AG20443 (cell line): Measurements from ENCODE around the gene SPRN.
A peak's percentile ranks its signal among the peaks of the same experiment; 100 is the strongest.
"Not testable (repeated sequence)": the region's sequence is repeated elsewhere in the genome, so short reads cannot be mapped to it uniquely, and the experiment has no call there.

Source experiments
- DNase-seq: peaks from one replicate; pipeline ENCODE4 v3.0.0; 2012; ENCODE audit warnings: low spot score, mixed read lengths

SPRN gene

DNA sequence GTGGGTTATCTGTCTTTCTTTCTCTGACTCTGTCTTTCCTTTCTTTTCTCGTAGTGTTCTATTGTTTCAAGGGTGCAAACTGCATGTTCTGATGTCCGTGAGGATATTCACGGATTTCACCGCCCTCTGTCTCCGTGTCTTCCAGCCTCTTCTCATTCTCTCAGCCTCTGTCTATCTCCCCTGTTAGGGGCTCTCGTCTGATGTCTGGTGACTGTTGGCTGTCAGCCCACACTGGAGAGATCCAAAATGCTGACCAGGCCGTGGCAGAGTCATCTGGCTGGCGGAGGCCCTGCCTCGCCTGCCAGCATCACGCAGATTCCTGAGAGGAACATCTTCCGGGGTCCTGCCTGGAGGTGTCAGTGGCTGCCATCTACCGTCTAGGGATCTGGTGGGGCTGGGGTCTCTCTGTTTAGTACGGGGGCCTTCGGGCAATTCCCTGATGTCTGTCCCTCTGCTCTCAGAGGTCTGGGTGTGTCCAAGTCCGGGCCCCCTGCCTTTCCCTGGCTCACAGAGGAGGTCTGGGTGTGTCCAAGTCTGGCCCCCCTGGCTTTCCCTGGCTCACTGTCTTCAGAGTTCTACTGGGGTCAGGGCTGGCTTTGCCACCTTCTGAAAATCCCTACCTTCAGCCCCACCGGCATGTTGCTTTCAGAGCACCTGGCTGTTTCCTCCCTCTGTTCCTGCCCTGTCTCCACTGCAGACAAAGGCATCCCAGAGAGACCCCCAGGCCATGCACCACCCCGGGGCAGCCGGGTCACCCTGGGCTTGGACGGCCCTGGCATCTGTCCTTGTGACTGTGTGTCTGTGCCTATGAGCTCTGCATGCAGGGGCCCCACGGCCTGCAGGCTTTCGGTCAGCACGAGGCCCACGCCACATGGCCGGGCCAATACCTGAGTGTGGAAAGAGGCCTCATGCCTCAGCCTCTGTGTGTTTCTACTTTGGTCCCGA lies 15.4 kb upstream of the SPRN start:
- no peak for DNase-seq

DNA sequence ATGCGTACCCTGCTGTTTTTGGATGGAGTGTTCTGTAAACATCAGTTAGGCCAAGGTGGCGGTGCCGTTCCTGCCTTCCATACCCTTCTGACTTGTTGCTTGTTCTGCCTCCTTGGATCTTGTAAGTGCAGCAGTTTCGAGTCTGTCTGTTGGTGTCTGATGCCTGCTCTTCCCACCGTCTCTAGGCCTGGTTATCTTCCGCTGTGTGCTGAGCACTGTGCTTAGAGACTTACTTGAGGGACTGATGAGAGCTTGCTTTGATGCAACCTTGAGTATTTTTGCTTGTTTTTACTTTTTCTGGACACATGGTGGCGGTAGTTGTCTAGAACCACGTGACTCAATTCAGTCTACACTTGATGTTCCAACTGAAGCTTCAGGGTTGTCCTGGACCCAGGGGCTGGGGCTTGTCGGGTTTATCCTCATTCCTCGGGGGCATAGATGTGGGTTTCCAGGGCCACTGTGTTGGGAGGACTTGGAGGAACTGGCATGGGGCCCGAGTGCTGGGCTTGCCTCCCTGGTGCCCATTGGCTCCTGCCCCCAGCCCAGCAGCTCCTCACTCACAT lies 14.4 kb upstream of the SPRN start:
- DNase-seq: no peak

DNA sequence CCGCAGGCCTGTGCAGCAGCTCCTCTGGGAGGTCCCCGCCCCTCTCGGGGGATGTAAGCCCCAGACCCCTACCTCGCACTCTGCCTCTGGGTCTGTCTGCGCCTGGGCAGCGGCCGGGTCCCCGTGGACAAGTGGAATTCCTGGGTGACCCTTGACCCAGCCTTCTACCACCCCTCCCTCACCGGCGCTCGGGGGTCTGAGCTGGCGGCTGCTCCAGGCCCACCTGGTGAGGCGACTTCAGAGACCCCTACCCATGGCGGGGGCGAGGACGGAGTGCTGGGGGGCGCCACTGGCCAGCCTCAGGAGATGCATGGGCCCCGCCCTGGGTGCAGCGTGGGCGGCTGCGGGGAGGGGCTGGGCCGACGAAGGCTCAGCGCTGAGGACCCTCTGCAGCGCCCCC lies 8.4 kb upstream of the SPRN start:
- DNase-seq: not testable (repeated sequence)

DNA sequence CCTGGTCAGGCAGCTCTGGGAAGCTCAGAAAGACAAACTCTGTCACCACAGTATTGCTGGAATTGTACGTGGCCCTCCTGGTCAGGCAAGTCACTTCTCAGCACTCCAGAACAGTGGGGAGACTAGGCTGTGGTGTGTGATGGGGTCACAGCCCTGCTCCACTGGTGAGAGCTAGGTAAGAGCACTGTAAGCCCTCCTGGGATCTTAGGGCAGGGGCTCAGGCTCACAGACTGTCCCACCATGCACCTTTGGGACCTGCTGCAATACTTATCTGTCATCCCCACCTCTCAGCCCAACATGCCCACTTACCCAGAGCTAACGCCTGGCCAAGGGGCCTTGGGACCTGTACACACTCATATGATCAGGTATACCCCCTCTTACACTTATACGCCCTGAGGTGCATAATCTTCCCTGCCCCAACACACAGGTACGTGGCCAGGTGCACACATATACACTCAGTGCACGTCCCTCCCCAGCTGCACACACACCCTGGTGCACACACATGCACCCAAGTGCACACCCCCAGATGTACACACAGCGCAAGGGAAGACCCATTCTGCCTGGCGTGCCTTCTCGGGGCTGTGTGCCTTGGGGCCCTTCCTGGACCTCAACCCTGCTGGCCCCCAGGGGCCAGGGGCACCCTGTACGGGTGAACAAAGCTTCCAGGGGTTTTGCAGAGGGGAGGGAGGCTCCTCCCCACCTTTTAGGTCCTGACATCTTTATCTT lies 7.6 kb upstream of the SPRN start:
- DNase-seq: not testable (repeated sequence)

DNA sequence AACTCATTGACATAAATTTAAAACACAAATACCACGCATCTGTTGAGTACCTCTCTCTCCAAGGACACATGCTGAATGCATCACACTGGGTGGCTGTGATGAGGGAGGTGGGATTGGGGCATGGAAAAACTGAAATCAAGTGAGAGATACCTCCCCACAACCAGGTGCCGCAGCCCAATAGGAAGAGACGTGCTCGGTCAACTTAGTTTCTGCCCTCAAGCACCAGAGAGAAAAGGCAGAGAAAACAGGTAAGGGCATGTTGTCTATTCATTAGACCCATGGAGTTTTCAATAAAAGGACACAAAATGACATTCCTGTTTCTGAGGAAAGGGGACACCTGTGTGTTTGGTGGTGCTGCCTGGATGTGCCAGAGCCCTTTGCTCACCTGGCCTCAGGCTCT lies 5.1 kb upstream of the SPRN start:
- not testable (repeated sequence) for DNase-seq

DNA sequence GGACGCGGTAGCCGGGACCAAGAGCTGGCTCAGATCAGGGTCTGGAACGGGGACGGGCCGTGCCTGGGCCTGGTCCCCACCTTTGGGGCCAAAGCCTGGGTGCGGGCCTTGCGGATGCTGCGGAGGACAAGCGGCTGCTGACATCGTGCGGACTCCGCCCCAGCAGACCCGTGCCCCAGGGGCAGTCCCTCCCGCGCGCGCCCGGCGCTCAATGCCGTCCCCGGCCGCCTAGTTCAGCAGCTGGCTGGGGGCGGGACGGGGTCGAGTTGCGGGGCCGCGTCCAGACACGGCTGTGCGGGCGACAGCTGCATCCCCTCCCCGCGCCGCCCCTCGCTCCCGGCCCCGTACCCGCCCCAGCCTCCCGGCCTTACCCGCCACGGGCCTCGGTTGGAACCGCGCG lies 323 bp downstream of the SPRN start:
- DNase-seq: not testable (repeated sequence)

DNA sequence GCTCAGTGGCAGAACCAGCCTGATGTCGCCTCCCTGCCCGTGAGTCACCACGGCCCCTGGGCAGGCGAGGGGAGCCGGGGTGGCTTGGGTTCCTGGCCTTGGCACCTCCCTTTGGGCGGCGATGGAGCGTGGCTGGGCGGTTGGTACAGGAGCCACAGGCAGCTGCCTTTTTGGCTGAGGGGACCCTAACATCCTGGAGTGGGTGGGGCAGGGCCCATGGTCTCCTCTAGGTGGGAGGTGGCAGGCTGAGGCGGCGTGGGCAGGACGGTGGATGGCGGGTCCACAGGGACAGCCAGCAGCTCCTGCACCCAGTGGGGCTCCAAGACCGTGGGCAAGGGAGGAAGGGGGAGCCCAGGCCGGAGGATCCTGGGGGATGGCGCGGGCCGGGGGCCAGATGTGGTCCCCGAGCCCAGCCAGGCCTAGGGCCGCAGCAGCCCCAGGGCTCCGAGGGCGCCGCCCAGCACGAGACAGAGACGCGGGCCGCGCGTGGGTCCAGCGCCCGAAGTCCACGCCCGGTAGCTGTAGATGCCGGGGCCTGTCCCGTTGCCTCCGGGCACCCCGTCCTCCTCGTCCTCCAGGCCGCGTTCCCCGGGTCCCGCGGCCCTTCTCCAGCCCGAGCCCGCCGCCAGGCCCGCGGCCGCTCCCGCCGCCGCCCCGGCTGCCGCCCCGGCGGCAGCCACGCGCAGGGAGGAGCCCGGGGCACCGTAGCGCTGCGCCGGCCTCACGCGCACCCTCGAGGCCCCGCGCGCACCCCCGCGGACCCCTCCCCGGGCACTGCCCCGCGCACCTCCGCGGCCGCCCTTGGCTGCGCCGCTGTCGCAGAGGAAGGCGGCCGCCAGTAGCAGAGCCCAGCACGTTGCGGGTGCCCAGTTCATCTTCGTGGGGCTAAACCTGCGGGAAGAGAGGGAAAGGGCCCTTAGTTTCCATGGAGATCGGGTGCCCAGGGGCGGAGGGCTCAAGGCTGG lies 1.3 kb downstream of the SPRN start:
- DNase-seq: peak; percentile 60

DNA sequence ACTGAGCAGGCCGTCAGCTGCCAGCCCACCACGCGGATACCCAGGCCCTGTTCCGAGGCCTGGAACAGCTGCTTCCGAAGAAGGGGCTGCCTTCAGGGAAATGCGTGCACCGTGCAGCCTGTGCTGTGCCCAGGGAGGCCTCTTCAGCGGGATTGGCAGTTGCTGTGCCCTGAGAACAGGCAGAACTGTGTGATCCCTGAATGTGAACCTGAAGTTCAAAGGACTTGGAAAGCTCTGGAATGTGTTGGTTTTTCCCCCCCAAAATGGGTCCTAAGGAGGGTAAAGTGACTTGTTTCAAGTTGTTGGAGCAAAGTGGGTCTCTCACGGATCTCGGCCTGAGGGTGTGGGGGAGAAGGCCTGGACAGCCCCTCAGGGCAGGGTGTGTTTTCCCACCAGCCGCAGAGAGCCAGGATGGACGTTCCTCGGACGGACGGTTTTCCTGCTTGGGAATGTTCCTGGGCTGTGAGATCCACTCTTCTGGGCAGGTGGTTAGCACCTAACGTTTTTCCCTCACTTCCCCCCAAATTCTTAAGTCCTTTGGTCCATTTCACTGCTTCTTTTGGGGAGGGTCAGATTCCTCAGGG lies 2.1 kb downstream of the SPRN start:
- DNase-seq: no peak

DNA sequence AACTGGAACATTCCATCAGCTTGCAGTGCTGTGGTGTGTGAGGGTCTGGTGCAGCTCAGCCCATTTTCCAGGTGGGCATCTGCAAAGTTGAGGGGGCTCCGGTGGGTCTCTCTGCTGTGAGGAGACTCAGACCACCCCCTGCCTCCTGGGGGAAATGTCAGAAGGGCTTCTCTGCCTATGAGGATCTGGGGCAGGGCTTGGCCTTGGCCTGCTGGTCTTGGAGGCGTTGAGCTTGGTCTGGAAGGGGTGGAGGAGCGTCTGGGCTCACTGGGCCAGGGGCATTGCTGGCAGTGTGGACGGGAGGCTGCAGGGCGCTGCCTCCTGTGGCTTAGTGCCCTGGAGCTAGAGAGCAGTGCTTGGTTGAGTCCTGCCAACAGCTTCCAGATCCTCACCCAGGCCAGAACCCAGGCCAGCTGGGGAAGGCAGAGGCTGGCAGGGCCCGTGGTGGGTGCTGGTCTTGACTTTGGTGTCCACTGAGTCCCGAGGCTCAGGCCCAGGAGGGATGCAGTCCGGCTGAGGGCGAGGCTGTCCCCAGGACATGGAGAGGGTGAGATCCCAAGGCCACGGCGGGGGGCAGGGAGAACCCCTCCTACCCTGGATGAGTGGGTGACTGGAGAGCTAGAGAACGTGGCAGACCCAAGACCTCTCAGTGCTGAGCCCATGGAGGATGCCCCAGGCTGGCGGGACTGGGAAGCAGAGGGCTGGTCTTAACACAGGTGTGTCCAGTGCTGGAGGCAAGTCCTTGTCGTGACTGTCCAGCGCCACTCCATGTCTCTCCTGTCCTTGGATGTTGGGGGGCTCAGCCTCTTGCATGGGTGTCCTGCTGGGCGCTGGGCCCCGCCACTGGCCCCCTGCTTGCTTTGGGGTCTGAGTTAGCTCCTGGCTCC lies 2.8 kb downstream of the SPRN start:
- no peak for DNase-seq

DNA sequence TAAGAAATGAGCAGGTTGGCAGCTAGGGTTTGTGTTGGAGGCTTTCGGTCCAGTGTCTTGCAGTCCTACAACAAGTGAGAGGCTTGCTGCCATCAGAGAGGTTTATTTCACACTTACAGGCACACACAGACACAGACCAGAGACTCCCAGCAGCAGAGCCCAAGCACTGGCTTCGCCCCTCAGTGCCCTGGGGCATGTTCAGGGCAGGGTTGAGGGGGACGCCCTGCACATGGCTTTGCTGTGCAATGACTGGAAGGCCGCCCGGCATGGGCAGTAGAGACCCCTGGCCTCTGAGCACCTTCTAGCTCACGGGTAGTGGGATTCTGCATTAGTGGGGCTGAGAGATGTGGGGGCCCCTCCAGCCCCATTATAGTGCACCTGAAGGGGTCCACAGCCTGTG lies 3.8 kb downstream of the SPRN start:
- no peak for DNase-seq

DNA sequence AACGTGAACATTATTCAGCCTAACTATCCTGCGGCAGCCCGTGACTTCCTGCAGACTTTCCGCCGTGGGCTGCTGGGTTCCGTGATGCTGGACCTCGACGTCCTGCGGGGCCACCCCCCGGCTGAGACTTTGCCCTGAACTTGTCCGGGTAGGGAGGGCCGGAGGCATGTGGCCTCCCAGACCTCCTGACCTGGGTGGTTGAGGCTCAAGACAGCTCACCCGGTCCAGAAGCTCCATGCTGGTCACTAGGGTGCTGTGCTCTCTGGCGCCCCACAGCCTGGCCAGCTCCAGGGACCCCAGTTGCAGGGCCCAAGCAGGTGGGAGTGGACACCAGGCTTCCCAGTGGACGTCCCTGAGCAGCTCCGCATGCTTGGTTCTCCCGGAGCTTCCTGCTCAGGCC lies 4.4 kb downstream of the SPRN start:
- DNase-seq: no peak

DNA sequence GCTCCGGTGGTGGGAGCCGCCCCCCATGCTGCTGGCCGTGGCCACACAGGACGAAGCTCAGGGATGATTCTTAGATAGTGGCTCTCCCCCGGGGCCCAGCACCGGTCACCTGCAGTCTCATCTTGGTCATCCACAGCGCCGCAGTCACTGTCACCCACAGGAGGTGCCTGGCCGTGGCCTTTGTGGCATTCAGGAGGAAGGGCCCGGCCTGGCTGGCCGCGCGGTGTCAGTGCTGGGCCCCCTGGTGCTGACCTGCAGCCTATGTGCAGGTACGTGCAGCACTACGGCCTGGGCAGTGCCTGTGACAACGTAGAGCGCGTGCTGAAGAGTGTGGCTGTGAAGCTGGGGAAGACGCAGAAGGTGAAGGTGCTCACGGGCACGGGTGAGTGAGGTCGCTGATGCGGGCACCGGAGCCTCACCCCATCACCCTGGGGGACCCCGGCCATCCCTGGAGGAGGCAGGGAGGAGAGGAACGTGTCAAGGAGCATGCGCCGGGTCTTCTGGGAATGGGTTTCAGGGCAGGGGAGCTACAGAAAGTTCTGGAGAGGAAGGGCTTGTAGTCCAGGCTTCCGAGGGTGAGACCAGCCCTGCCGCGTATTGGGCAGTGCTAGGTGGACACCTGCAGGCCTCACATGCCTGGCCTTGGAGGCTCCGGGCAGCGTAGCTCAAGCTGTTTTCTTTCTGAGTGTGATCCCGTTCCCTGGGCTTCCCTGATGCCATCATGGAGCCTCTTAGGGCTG lies 5.0 kb downstream of the SPRN start:
- no peak for DNase-seq

DNA sequence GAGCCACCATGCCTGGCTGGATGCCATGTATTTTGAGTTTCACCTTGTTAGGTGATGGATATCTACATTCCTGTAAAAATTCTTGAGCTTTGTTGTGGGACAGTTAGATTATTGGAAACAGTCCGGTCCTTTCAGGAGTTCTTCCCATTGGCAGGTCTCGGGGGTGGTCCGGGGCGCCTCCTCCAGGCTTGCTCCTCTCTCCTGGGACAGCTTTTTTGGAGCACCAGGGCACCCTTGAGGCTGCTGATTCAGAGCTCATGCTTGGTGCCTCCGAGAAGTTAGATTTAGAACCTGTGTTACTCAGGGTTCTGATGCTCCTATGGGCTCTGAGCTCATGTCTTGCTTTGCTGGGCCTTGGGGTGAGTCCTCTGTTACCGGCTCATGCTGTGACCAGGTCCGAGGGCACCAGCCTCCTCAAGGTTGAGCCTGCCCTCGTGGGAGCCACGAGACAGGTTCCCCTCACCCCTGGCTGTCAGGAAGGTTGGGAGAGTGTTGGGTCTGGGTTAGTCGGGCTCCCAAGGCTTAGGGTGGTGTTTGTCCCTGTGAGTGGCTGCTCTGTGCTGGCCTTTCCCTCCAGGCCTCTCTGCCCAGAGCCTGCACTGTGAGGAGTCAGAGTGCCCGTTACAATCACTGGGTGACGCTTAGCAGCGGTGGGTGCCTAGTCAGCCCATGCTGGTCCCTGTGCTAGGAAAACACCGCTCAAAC lies 6.0 kb downstream of the SPRN start:
- DNase-seq: no peak

DNA sequence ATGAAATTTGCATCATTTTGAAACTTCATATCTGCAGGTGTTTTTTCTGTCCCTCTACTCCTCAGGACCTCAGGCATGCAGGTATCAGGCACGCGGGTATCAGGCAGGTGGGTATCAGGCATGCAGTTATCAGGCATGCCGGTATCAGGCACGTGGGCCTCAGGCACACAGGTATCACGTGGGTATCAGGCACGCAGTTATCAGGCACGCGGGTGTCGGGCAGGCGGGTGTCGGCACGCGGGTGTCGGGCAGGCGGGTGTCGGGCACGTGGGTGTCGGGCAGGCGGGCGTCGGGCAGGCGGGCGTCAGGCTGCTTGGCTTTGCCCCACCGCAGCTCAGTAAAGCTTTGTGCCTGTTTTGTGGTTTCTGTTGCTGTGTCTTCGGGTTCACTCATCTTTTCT lies 8.7 kb downstream of the SPRN start:
- no peak for DNase-seq

DNA sequence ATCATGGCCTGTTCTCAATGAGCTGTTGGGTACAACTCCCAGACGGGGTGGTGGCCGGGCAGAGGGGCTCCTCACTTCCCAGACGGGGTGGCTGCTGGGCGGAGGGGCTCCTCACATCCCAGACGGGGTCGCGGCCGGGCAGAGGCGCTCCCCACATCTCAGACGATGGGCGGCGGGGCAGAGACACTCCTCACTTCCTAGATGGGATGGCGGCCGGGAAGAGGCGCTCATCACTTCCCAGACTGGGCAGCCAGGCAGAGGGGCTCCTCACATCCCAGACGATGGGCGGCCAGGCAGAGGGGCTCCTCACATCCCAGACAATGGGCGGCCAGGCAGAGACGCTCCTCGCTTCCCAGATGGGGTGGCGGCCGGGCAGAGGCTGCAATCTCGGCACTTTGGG lies 10.0 kb downstream of the SPRN start:
- DNase-seq: not testable (repeated sequence)

DNA sequence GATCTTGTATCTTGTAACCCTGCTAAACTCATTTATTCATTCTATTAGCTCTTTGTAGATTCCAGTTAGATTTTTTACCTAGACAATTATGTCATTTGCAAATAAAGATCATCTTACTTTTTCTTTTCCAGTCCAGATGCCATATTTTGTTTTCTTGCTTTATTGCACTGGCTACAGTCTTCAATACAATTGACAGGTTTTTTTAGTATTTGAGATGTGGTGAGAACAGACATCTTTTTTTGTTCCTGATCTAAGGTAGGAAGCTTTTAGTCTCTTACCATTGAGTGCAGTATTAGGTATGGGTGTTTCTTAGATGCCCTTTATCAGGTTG lies 12.1 kb downstream of the SPRN start:
- DNase-seq: no peak

DNA sequence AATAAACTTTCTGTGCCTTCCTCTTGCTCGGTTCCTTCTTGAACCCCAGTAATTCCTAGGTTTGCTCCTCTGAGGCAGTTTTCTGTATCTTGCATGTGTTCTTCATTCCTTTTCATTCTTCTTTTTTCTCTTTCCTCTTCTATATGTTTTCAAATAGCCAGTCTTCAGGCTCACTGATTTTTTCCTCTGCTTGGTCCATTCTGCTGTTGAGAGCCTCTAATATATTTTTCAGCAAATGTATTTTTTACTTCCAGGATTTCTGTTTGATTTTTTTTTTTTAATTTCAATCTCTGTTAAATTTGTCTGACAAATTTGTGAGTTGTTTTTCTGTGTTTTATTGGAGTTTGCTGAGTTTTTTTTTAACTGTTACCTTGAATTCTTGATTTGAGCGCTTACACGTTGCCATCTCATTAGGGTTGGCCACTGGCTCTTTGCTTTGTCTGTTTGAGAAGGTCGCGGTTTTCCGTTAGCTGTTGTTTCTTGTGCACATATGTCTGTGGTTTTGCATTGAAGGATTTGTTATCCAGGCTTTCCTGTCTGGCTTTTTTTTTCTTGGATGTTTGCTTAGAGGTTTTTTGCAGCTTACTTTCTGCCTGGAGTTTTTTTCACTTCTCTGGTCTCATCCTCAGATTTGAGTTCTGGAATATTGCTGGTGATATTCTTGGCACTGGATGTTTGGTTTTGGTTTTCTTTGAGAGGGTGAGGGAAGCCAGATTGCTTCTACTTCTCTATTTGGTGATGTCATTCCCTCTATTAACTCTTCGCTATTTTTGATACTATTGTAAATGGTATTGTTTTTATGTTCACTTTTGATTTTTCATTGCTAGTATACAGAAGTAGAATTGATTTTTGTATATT lies 12.7 kb downstream of the SPRN start:
- DNase-seq: no peak

DNA sequence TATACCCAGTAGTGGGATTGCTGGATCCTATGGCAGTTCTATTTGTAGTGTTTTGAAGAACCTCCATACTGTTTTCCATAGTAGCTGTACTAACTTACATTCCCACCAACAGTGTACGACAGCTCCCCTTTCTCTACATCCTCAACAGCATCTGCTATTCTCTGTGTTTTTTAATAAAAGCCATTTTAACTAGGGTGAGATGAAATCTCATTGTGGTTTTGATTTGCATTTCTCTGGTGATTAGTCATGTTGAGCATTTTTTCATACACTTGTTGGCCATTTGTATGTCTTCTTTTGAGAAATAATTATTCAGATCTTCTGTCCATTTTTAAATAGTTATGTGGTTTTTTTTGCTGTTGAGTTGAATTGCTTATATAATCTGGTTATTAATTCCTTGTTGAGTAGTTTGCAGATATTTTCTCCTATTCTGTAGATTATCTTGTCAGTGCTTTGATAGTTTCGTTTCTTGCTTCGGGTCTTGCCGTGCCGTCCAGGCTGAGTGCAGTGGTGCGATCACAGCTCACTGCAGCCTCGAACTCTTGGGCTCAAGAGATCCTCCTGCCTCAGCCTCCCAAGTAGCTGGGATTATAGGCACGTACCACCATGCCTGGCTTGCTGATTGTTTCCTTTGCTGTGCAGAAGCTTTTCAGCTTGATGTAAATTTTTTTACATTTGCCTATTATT lies 18.4 kb downstream of the SPRN start:
- no peak for DNase-seq
